Glutamatergic neuron (in vitro differentiated cells): ENCODE results near the gene RNF125. TPM values are rescaled to one million over a fixed set of nuclear protein-coding genes. Genes with fewer than 3 reads are reported as not detected.
A peak's percentile ranks its signal among the peaks of the same experiment; 100 is the strongest.

Experiments used
- DNase-seq: peaks from one replicate; pipeline ENCODE4 v3.0.0; 2022
- H3K27ac Mint-ChIP-seq: one replicate; pipeline ENCODE4 v1.8.0; 2020; ENCODE audit warnings: mild to moderate bottlenecking, mixed read lengths, inconsistent platforms; ENCODE audit not compliant: unreplicated experiment
- H3K27me3 Mint-ChIP-seq: one replicate; pipeline ENCODE4 v1.8.0; 2020; ENCODE audit warnings: mild to moderate bottlenecking, moderate library complexity, mixed read lengths, inconsistent platforms; ENCODE audit not compliant: unreplicated experiment
- H3K36me3 Mint-ChIP-seq: one replicate; pipeline ENCODE4 v1.8.0; 2020; ENCODE audit warnings: mild to moderate bottlenecking, mixed read lengths, inconsistent platforms; ENCODE audit not compliant: unreplicated experiment
- H3K4me1 Mint-ChIP-seq: one replicate; pipeline ENCODE4 v1.8.0; 2020; ENCODE audit warnings: mild to moderate bottlenecking, low read depth, mixed read lengths, inconsistent platforms; ENCODE audit not compliant: unreplicated experiment
- H3K4me3 Mint-ChIP-seq: one replicate; pipeline ENCODE4 v1.8.0; 2020; ENCODE audit warnings: mild to moderate bottlenecking, mixed read lengths, inconsistent platforms; ENCODE audit not compliant: unreplicated experiment
- H3K9me3 Mint-ChIP-seq: one replicate; pipeline ENCODE4 v1.8.0; 2020; ENCODE audit warnings: mild to moderate bottlenecking, moderate library complexity, mixed read lengths, inconsistent platforms; ENCODE audit not compliant: unreplicated experiment
- total RNA-seq: library from RNA; stranded (reverse); fragmentation: NEBNext Ultra II Directional; extraction: Animal tissue kit (Norgen Biotek cat#: 25700); gene quantifications from one replicate; pipeline ENCODE4 v1.2.1, GENCODE V29; 2021; ENCODE audit not compliant: unreplicated experiment
- TF ChIP-seq, protein P1 (sequence below): fragments of 200-600 bp; sonication (generic); IDR thresholded peaks from one replicate; pipeline ENCODE4 v1.5.0; 2021; ENCODE audit not compliant: partially characterized antibody, unreplicated experiment

RNF125 gene
- total RNA-seq, 1 donor from 2014 or later, result 1.5 TPM

DNA sequence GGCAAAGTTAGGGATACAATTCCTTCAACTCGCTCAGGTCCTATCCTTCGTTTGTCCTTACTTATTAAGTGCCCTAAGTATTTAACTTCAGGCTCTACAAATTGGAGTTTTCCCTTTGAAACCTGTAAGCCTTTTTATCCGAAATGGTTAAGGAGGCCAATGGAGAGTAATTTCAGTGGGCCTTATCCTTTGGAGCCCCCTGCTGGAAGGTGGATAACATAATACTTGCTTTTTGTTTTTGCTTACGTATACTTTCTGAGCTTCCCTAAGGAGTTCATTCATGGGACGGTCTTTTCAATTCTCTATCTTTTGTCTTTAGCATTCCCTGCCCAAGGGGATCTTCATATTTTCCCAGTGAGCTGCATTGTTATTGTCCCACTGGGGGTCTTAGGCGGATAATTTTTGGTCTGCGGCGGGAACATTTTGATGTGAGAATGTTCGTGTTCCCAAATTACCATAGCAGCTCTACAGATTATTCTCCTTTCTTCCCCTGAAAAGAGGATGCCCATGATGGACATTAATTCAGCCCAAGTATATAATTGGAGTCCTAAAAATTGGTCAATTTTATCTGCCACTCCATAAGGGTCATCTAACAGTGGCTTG, 41.3 kb upstream of the RNF125 start:
- Mint-ChIP-seq H3K4me3 (no peak overlapping the region), H3K4me1 (no peaks in the 10 kb centered on the region), H3K36me3 (peaks cover 21% of the 10 kb centered on the region), H3K27ac (no peak overlapping the region), H3K9me3 (peaks cover 9% of the 10 kb centered on the region), H3K27me3 (no peaks in the 10 kb centered on the region)
- TF ChIP-seq, protein P1, sequence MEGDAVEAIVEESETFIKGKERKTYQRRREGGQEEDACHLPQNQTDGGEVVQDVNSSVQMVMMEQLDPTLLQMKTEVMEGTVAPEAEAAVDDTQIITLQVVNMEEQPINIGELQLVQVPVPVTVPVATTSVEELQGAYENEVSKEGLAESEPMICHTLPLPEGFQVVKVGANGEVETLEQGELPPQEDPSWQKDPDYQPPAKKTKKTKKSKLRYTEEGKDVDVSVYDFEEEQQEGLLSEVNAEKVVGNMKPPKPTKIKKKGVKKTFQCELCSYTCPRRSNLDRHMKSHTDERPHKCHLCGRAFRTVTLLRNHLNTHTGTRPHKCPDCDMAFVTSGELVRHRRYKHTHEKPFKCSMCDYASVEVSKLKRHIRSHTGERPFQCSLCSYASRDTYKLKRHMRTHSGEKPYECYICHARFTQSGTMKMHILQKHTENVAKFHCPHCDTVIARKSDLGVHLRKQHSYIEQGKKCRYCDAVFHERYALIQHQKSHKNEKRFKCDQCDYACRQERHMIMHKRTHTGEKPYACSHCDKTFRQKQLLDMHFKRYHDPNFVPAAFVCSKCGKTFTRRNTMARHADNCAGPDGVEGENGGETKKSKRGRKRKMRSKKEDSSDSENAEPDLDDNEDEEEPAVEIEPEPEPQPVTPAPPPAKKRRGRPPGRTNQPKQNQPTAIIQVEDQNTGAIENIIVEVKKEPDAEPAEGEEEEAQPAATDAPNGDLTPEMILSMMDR, result peak; percentile 67
- DNase-seq, result peak; percentile 18

DNA sequence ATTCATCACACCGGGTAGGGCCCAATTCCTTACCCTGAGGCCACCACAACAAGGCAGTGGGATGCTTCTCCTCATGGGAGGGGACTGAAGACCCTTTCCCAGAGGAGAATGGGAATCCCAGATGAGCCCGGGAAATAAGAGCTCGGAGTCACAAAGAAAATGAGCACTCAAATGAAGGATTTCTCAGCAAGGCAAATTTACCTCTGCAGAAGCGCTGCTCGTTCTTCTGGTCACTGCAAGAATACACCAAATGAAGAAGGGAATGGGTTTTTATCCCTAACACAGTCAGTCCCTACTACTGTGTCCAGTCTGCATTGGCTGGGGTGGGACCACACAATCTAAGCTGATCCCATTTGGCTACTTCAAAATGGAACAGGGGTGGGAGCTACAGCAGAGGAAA, 40.0 kb upstream of the RNF125 start:
- Mint-ChIP-seq H3K9me3 (peaks cover 6% of the 10 kb centered on the region), H3K36me3 (peaks cover 21% of the 10 kb centered on the region)

DNA sequence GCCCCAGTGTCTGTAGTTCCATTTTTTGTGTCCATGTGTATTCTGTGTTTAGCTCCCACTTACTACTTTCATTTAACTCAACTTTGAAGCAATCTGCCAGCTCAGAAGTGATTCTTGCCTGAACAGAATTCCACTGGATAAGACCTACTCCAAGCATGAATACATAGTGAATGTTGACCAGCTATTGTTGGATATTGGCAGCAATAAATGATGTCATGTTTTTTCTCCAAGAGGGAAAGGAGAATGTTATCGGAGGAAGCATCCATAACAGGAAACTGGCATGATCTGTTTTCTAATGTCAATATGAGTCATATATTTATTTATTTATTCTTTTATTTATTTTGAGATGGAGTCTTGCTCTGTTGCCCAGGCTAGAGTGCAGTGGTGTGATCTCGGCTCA, 38.9 kb upstream of the RNF125 start:
- H3K36me3 Mint-ChIP-seq, result peaks cover 12% of the 10 kb centered on the region
- H3K9me3 Mint-ChIP-seq, result peaks cover 2% of the 10 kb centered on the region
- H3K4me1 Mint-ChIP-seq, result no peaks in the 10 kb centered on the region
- no peaks in the 10 kb centered on the region for H3K27me3 Mint-ChIP-seq
- TF ChIP-seq, protein P1, result no peak
- H3K27ac Mint-ChIP-seq, result no peak overlapping the region
- DNase-seq, result no peak
- H3K4me3 Mint-ChIP-seq, result no peak overlapping the region

More for the DNA sequence above, 40.0 kb upstream of the RNF125 start:
- H3K4me1 Mint-ChIP-seq, result no peaks in the 10 kb centered on the region
- H3K4me3 Mint-ChIP-seq, result no peak overlapping the region
- H3K27ac Mint-ChIP-seq, result no peak overlapping the region
- TF ChIP-seq, protein P1, result no peak
- H3K27me3 Mint-ChIP-seq, result no peaks in the 10 kb centered on the region
- DNase-seq, result no peak

DNA sequence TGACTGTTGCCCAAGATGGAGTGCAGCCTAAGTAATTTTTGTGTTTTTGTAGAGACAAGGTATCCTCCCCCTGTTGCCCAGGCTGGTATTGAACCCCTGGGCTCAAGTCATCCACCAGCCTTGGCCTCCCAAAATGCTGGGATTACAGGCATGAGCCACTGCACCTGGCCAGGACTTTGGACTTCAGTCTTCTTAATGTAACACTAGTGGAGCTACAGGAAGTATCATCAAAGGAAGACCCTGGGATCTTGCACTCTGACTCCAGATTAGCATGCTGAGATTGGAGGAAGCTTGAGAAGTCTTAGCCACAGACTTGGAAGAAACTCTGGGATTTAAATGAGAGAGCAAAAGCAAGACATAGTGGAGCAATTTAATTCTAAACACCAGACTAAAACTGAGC, 37.8 kb upstream of the RNF125 start:
- H3K9me3 Mint-ChIP-seq, result peaks cover 2% of the 10 kb centered on the region
- no peak overlapping the region for H3K4me3 Mint-ChIP-seq
- peaks cover 11% of the 10 kb centered on the region for H3K36me3 Mint-ChIP-seq
- DNase-seq, result no peak
- H3K27ac Mint-ChIP-seq, result no peak overlapping the region
- H3K4me1 Mint-ChIP-seq, result no peaks in the 10 kb centered on the region
- TF ChIP-seq, protein P1, result no peak
- H3K27me3 Mint-ChIP-seq, result no peaks in the 10 kb centered on the region

DNA sequence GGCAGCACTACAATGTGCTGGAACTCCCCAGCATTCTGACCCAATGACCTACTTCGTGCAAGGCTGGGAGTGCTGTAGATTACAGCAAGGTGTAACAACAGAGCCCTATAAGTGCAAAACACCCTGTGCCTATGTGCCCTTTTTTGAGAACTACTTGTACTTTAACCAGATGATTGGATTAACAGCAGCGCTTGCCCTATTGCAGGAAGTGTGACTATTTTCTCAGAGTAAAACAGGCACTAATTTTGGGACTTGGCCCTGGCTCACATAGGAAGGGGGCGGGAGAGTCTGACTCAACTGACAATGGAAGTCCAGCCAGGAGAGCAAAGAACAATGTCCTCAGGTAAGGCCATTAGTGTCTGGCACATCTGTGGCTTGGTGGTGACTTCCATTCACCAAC, 35.6 kb upstream of the RNF125 start:
- H3K27ac Mint-ChIP-seq, result no peak overlapping the region
- H3K9me3 Mint-ChIP-seq, result peaks cover 2% of the 10 kb centered on the region
- no peaks in the 10 kb centered on the region for H3K27me3 Mint-ChIP-seq
- TF ChIP-seq, protein P1, result no peak
- peaks cover 11% of the 10 kb centered on the region for H3K36me3 Mint-ChIP-seq
- no peaks in the 10 kb centered on the region for H3K4me1 Mint-ChIP-seq
- no peak overlapping the region for H3K4me3 Mint-ChIP-seq
- DNase-seq, result no peak
